HG03432 (cell line): Measurements from ENCODE around the gene ADAMTSL1.

Experiments used
- ATAC-seq: cut with Tn5 transposase; IDR thresholded peaks from one replicate; pipeline ENCODE4 v1.9.1; 2021; ENCODE audit warnings: mild to moderate bottlenecking, moderate library complexity; ENCODE audit not compliant: unreplicated experiment

ADAMTSL1 gene

GRCh38 chr9:18888290-18888689, 414.3 kb downstream of the ADAMTSL1 start:
- no peak for ATAC-seq

GRCh38 chr9:18889550-18889949, 415.6 kb downstream of the ADAMTSL1 start:
- no peak for ATAC-seq

GRCh38 chr9:18890372-18890771, 416.4 kb downstream of the ADAMTSL1 start:
- peak; percentile 85 for ATAC-seq

- ATAC-seq = no peak
These were observed 418.2 kb downstream of the ADAMTSL1 start for GRCh38 chr9:18891946-18892670.

GRCh38 chr9:18893046-18893445, 419.1 kb downstream of the ADAMTSL1 start:
- no peak for ATAC-seq

- ATAC-seq = no peak
These were observed 419.5 kb downstream of the ADAMTSL1 start for GRCh38 chr9:18893491-18893890.

GRCh38 chr9:18896004-18896403, 422.1 kb downstream of the ADAMTSL1 start:
- no peak for ATAC-seq

- no peak for ATAC-seq
These were observed 422.7 kb downstream of the ADAMTSL1 start for GRCh38 chr9:18896531-18897179.

GRCh38 chr9:18903450-18903849, 429.5 kb downstream of the ADAMTSL1 start:
- no peak for ATAC-seq

- peak; percentile 4 for ATAC-seq
These were observed 431.3 kb downstream of the ADAMTSL1 start for GRCh38 chr9:18905028-18905882.

GRCh38 chr9:18905883-18906629, 432.1 kb downstream of the ADAMTSL1 start:
- peak; percentile 43 for ATAC-seq

GRCh38 chr9:18906656-18907395, 432.9 kb downstream of the ADAMTSL1 start:
- peak; percentile 75 for ATAC-seq

- ATAC-seq = no peak
These were observed 434.1 kb downstream of the ADAMTSL1 start for GRCh38 chr9:18907927-18908625.

- ATAC-seq = no peak
These were observed 435.4 kb downstream of the ADAMTSL1 start for GRCh38 chr9:18909140-18910018.

GRCh38 chr9:18910435-18910834, 436.5 kb downstream of the ADAMTSL1 start:
- no peak for ATAC-seq

- ATAC-seq = no peak
These were observed 437.0 kb downstream of the ADAMTSL1 start for GRCh38 chr9:18910916-18911315.

- no peak for ATAC-seq
These were observed 437.9 kb downstream of the ADAMTSL1 start for GRCh38 chr9:18911714-18912342.
